Measurements from ENCODE around the gene LRRC46.

- no peak for TF ChIP-seq CTCF (IDR thresholded peaks at IDR 0.05 in 4 of 5, conservative IDR thresholded peaks at IDR 0.05 in 1 of 5)
- TF ChIP-seq POLR2A (IDR thresholded peaks at IDR 0.05) = no peak
Observed at GRCh38 chr17:47801906-47802305, 29.6 kb upstream of the LRRC46 start.
